A549 (cell line): ENCODE measurements around the gene COL15A1. TPM values are rescaled to one million over a fixed set of nuclear protein-coding genes. Genes with fewer than 3 reads are reported as not detected.

Source experiments
- ATAC-seq, 2 experiments: fragments of 200-7000 bp in 1 of 2; fragments of >200 bp in 1 of 2; cut with Nextera tagmentation in 1 of 2; cut with Tn5 transposase in 1 of 2; 3 replicates each; pipeline versions ENCODE4 v1.8.0 to v1.9.1; 2018 to 2020; ENCODE audit warnings: mild to moderate bottlenecking in 1 of 2, moderate library complexity in 1 of 2
- CTCF ChIA-PET: fragments of 300-600 bp; sonication (Branson Sonifier 250); formaldehyde crosslinking; extraction: SDS; loops from one replicate; lab custom pipeline; 2021; ENCODE audit warnings: antibody characterized with exemption, inconsistent platforms; lab: Yijun Ruan, JAX
- POLR2A ChIA-PET: fragments of 350-600 bp; formaldehyde crosslinking; extraction: SDS; loops from one replicate; lab custom pipeline; 2021; ENCODE audit warnings: antibody characterized with exemption, inconsistent platforms; lab: Yijun Ruan, JAX
- DNase-seq, 2 experiments: peaks; one replicate each; pipeline versions ENCODE4 v3.0.0 to v3.0.0-alpha.2; 2011 to 2016; ENCODE audit warnings: low read depth in 1 of 2, low spot score in 1 of 2
- FAIRE-seq: peaks from 2 replicates; lab custom pipeline; 2011; peaks lifted over from hg19 to GRCh38; lab: Jason Lieb, UNC
- H3K27ac ChIP-seq, 2 experiments: fragments of >200 bp; sonication (Bioruptor Twin); formaldehyde crosslinking; 3 replicates each; pipeline ENCODE4 v1.5.1; 2016 to 2017
- H3K4me1 ChIP-seq: fragments of >200 bp; sonication (Bioruptor Twin); formaldehyde crosslinking; 3 replicates; pipeline ENCODE4 v1.6.1; 2016
- H3K4me2 ChIP-seq: fragments of >200 bp; sonication (Bioruptor Twin); formaldehyde crosslinking; 3 replicates; pipeline ENCODE4 v1.6.1; 2016
- H3K4me3 ChIP-seq: fragments of >200 bp; sonication (Bioruptor Twin); formaldehyde crosslinking; 3 replicates; pipeline ENCODE4 v1.5.1; 2016
- H3K9me3 ChIP-seq: fragments of >200 bp; sonication (Bioruptor Twin); formaldehyde crosslinking; 3 replicates; pipeline ENCODE4 v1.6.1; 2016
- CBX2 ChIP-seq: fragments of 200-600 bp; sonication (generic); IDR thresholded peaks from 2 replicates; pipeline ENCODE4 v1.6.1; 2016; ENCODE audit warnings: low read depth, mild to moderate bottlenecking, borderline replicate concordance
- CBX8 ChIP-seq: fragments of 200-600 bp; sonication (generic); IDR thresholded peaks from 2 replicates; pipeline ENCODE4 v1.6.1; 2016
- CEBPB ChIP-seq, 2 experiments: fragments of >200 bp in 1 of 2; sonication (Bioruptor Twin) in 1 of 2; formaldehyde crosslinking in 1 of 2; IDR thresholded peaks; 2 replicates each; pipeline ENCODE4 v1.6.1; 2012 to 2016
- CHD4 ChIP-seq: fragments of 200-600 bp; sonication (generic); IDR thresholded peaks from 2 replicates; pipeline ENCODE4 v1.6.1; 2016; ENCODE audit warnings: antibody characterized with exemption, mild to moderate bottlenecking, borderline replicate concordance
- EHMT2 ChIP-seq: fragments of 200-600 bp; sonication (generic); IDR thresholded peaks from 2 replicates; pipeline ENCODE4 v1.6.1; 2016; ENCODE audit warnings: antibody characterized with exemption, low read depth, mild to moderate bottlenecking, moderate library complexity
- EP300 ChIP-seq, 2 experiments: fragments of >200 bp; sonication (Bioruptor Twin); formaldehyde crosslinking; IDR thresholded peaks; 2 replicates in 1 of 2; 3 replicates in 1 of 2; pipeline ENCODE4 v1.6.1; 2016 to 2017
- ESRRA ChIP-seq: fragments of 150-350 bp; IDR thresholded peaks from 2 replicates; pipeline ENCODE4 v1.6.1; 2014; ENCODE audit warnings: mild to moderate bottlenecking, low read length, borderline replicate concordance
- GATA3 ChIP-seq: IDR thresholded peaks from 2 replicates; pipeline ENCODE4 v1.6.1; 2012; ENCODE audit warnings: borderline replicate concordance
- HOXB13 ChIP-seq: fragments of 250-450 bp; sonication (Bioruptor Pico); IDR thresholded peaks from 2 replicates; pipeline ENCODE4 v1.5.0; 2020; ENCODE audit warnings: low read depth, mild to moderate bottlenecking, moderate library complexity
- JUN ChIP-seq, 2 experiments: fragments of >200 bp; sonication (Bioruptor Twin); formaldehyde crosslinking; IDR thresholded peaks; 2 replicates in 1 of 2; 3 replicates in 1 of 2; pipeline ENCODE4 v1.6.1; 2016 to 2017
- MAFK ChIP-seq: fragments of 450-650 bp; IDR thresholded peaks from 2 replicates; pipeline ENCODE4 v1.6.1; 2014; ENCODE audit not compliant: partially characterized antibody
- NR3C1 ChIP-seq: fragments of >200 bp; sonication (Bioruptor Twin); formaldehyde crosslinking; IDR thresholded peaks from 3 replicates; pipeline ENCODE4 v1.6.1; 2017
- POLR2A ChIP-seq: IDR thresholded peaks from 2 replicates; pipeline ENCODE4 v1.6.1; 2012; ENCODE audit warnings: mild to moderate bottlenecking, low read length
- POLR2AphosphoS2 ChIP-seq: conservative IDR thresholded peaks from 2 replicates; pipeline ENCODE4 v1.6.1; 2012; ENCODE audit warnings: low read length, improper control_type of control experiment, inconsistent platforms
- RNF2 ChIP-seq: fragments of 200-600 bp; sonication (generic); IDR thresholded peaks from 2 replicates; pipeline ENCODE4 v1.6.1; 2016; ENCODE audit warnings: low read depth, mild to moderate bottlenecking, antibody characterized with exemption, moderate library complexity, borderline replicate concordance
- SMC3 ChIP-seq: fragments of >200 bp; sonication (Bioruptor Twin); formaldehyde crosslinking; IDR thresholded peaks from 3 replicates; pipeline ENCODE4 v1.6.1; 2018; ENCODE audit warnings: inconsistent platforms
- TFCP2L1 ChIP-seq: fragments of 250-450 bp; sonication (Bioruptor Pico); IDR thresholded peaks from 2 replicates; pipeline ENCODE4 v1.5.0; 2021; ENCODE audit warnings: mild to moderate bottlenecking
- ZFP36 ChIP-seq: fragments of 450-650 bp; IDR thresholded peaks from 2 replicates; pipeline ENCODE4 v1.6.1; 2014; ENCODE audit warnings: borderline replicate concordance; ENCODE audit not compliant: partially characterized antibody
- WGBS: methylation state at CpG from one replicate; pipeline ENCODE4 v1.1.6; 2017; ENCODE audit errors: missing lambda C conversion rate; 5-methylcytosine and 5-hydroxymethylcytosine counted together
- polyA plus RNA-seq, 4 experiments: library from polyadenylated mRNA; depleted of rRNA in 3 of 4; stranded (reverse); fragments of >200 nt; fragmentation: RNase III in 1 of 4; extraction: RNeasy Plus Mini Kit Qiagen cat#74134 plus additional on column Dnase treatment in 1 of 4; gene quantifications; 2 replicates in 3 of 4; 3 replicates in 1 of 4; pipeline ENCODE4 v1.2.3, GENCODE V29; 2011 to 2017
- TF ChIP-seq, protein P1 (sequence below): fragments of >200 bp; sonication (Bioruptor Twin); formaldehyde crosslinking; IDR thresholded peaks from 2 replicates; pipeline ENCODE4 v1.6.1; 2016
- TF ChIP-seq, protein P2 (sequence below): IDR thresholded peaks from 2 replicates; pipeline ENCODE4 v1.6.1; 2012
- TF ChIP-seq, protein P3 (sequence below): fragments of 150-350 bp; IDR thresholded peaks from 2 replicates; pipeline ENCODE4 v1.6.1; 2014; ENCODE audit warnings: low read depth, mild to moderate bottlenecking, low read length
- TF ChIP-seq, protein P4 (sequence below): fragments of 200-600 bp; sonication (generic); IDR thresholded peaks from 2 replicates; pipeline ENCODE4 v1.6.1; 2016; ENCODE audit warnings: antibody characterized with exemption, mild to moderate bottlenecking, moderate library complexity
- TF ChIP-seq, protein P5 (sequence below): IDR thresholded peaks from 2 replicates; pipeline ENCODE4 v1.6.1; 2012; ENCODE audit warnings: low read depth, borderline replicate concordance
- TF ChIP-seq, protein P6 (sequence below): fragments of 250-450 bp; sonication (Bioruptor Pico); IDR thresholded peaks from 2 replicates; pipeline ENCODE4 v1.5.0; 2020; ENCODE audit warnings: low read depth, mild to moderate bottlenecking, moderate library complexity

The COL15A1 gene
- polyA plus RNA-seq, 2 of the 4 experiments (the other 2 are of a cell fraction): 0.09 to 0.12 TPM

DNA sequence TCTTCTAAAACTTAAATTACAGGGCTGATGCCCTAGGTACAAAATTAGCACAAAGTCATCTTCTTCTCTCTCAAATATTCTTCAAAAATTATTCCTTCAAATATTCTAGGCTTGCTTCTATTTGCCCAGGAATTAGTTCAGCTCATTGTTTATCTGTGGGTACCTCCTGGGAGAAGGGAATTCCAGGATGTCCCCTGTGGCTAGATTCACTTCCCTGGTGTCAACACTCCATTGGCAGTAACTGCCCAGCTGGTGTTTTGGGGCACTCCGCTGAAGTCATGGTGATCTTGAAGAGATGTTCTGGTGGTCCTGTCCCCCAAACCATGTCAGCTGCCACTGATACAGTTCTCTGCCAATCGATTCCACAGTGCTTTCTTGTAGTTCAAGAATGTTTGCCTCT lies 135.0 kb downstream of the COL15A1 start:
- Histone ChIP-seq H3K4me1 (no peaks in the 10 kb centered on the region), H3K4me2 (no peak overlapping the region), H3K4me3 (no peak overlapping the region), H3K9me3 (no peaks in the 10 kb centered on the region), H3K27ac (no peak overlapping the region)
- TF ChIP-seq NR3C1 (no peak), CEBPB (IDR thresholded peaks at IDR 0.05) (no peak), MAFK (no peak), HOXB13 (CRISPR knock-in tag) (no peak), POLR2AphosphoS2 (no peak), CHD4 (no peak), EP300 (IDR thresholded peaks at IDR 0.05) (no peak)
- TF ChIP-seq, protein P1, sequence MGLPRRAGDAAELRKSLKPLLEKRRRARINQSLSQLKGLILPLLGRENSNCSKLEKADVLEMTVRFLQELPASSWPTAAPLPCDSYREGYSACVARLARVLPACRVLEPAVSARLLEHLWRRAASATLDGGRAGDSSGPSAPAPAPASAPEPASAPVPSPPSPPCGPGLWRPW: no peak
- ChIA-PET CTCF (no interaction called here), POLR2A (no interaction called here)
- ATAC-seq (no peak), DNase-seq (no peak), FAIRE-seq (no peak)
- 35% methylated on average over 2 of the region's 2 CpGs for WGBS

DNA sequence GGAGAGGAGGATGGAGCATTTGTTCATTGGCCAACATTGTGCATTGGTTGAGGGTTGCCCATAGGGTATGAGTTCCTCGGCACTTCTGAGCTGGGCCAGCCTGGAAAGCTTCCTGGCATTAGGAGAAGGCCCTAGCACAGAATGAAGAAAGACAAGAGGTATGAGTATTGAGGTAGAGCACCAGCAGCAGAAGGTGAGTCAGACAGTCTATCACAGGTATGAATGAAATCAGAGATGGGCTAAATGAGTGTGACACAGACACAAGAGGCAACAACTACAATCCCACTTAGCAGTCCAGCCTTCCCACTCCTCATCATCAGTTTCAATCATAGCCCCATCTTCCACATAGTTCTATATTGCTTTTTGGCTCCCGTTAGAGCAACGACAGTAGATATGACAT lies 135.8 kb downstream of the COL15A1 start:
- H3K4me3 ChIP-seq: no peak overlapping the region
- ChIA-PET POLR2A (no interaction called here), CTCF (interaction anchor here (1.1 kb wide), 1 partner anchor 127 kb away, joined by 4 read pairs; no protein-coding TSS in a partner anchor)
- no peak for ATAC-seq
- H3K4me2 ChIP-seq: no peak overlapping the region
- H3K9me3 ChIP-seq: no peaks in the 10 kb centered on the region
- no peak overlapping the region for H3K27ac ChIP-seq
- FAIRE-seq: no peak
- WGBS: 56% methylated on average over 3 of the region's 3 CpGs
- DNase-seq: no peak
- H3K4me1 ChIP-seq: no peaks in the 10 kb centered on the region
- TF ChIP-seq POLR2A (no peak), SMC3 (no peak), ZFP36 (no peak), EHMT2 (no peak), TFCP2L1 (CRISPR knock-in tag) (no peak), ESRRA (no peak), CBX8 (no peak), JUN (IDR thresholded peaks at IDR 0.05) (no peak)
- TF ChIP-seq, protein P2, sequence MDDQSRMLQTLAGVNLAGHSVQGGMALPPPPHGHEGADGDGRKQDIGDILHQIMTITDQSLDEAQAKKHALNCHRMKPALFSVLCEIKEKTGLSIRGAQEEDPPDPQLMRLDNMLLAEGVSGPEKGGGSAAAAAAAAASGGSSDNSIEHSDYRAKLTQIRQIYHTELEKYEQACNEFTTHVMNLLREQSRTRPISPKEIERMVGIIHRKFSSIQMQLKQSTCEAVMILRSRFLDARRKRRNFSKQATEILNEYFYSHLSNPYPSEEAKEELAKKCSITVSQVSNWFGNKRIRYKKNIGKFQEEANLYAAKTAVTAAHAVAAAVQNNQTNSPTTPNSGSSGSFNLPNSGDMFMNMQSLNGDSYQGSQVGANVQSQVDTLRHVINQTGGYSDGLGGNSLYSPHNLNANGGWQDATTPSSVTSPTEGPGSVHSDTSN: no peak

DNA sequence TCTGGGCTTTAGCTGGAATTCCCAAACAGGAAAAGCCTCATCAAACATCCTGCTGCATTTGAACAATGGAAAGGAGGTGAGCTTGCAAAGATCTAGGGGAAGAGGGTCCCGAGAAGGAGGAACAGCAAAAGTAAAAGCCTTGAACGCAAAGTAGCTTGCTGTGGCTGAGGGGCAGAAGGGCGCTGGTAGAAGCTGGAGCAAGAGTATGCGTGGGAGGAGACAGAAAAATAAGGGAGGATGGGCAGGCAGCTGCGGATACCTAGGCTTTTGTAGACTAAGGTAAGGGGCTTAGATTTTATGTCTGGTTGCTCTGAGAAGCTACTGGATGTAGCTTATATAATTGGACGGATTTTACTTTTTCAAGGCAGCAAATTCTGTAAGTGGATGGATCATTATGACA lies 139.3 kb downstream of the COL15A1 start:
- FAIRE-seq (no peak), ATAC-seq (no peak), DNase-seq (no peak)
- ChIA-PET CTCF (interaction anchor here (0.9 to 1.4 kb wide), 2 partner anchors 9 to 1009 kb away, joined by 3 read pairs; no protein-coding TSS in a partner anchor), POLR2A (no interaction called here)
- H3K9me3 ChIP-seq: no peaks in the 10 kb centered on the region
- no peak overlapping the region for H3K4me2 ChIP-seq
- no peak overlapping the region for H3K4me3 ChIP-seq
- 29% methylated on average over 6 of the region's 6 CpGs for WGBS
- H3K4me1 ChIP-seq: no peaks in the 10 kb centered on the region
- TF ChIP-seq CBX2 (no peak), CEBPB (IDR thresholded peaks at IDR 0.05) (no peak), SMC3 (no peak), GATA3 (no peak), TFCP2L1 (CRISPR knock-in tag) (no peak), RNF2 (no peak)
- TF ChIP-seq, protein P2: no peak
- TF ChIP-seq, protein P3, sequence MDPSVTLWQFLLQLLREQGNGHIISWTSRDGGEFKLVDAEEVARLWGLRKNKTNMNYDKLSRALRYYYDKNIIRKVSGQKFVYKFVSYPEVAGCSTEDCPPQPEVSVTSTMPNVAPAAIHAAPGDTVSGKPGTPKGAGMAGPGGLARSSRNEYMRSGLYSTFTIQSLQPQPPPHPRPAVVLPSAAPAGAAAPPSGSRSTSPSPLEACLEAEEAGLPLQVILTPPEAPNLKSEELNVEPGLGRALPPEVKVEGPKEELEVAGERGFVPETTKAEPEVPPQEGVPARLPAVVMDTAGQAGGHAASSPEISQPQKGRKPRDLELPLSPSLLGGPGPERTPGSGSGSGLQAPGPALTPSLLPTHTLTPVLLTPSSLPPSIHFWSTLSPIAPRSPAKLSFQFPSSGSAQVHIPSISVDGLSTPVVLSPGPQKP: no peak
- TF ChIP-seq, protein P4, sequence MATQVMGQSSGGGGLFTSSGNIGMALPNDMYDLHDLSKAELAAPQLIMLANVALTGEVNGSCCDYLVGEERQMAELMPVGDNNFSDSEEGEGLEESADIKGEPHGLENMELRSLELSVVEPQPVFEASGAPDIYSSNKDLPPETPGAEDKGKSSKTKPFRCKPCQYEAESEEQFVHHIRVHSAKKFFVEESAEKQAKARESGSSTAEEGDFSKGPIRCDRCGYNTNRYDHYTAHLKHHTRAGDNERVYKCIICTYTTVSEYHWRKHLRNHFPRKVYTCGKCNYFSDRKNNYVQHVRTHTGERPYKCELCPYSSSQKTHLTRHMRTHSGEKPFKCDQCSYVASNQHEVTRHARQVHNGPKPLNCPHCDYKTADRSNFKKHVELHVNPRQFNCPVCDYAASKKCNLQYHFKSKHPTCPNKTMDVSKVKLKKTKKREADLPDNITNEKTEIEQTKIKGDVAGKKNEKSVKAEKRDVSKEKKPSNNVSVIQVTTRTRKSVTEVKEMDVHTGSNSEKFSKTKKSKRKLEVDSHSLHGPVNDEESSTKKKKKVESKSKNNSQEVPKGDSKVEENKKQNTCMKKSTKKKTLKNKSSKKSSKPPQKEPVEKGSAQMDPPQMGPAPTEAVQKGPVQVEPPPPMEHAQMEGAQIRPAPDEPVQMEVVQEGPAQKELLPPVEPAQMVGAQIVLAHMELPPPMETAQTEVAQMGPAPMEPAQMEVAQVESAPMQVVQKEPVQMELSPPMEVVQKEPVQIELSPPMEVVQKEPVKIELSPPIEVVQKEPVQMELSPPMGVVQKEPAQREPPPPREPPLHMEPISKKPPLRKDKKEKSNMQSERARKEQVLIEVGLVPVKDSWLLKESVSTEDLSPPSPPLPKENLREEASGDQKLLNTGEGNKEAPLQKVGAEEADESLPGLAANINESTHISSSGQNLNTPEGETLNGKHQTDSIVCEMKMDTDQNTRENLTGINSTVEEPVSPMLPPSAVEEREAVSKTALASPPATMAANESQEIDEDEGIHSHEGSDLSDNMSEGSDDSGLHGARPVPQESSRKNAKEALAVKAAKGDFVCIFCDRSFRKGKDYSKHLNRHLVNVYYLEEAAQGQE: no peak
- TF ChIP-seq, protein P5, sequence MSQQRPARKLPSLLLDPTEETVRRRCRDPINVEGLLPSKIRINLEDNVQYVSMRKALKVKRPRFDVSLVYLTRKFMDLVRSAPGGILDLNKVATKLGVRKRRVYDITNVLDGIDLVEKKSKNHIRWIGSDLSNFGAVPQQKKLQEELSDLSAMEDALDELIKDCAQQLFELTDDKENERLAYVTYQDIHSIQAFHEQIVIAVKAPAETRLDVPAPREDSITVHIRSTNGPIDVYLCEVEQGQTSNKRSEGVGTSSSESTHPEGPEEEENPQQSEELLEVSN: no peak
- TF ChIP-seq, protein P6, sequence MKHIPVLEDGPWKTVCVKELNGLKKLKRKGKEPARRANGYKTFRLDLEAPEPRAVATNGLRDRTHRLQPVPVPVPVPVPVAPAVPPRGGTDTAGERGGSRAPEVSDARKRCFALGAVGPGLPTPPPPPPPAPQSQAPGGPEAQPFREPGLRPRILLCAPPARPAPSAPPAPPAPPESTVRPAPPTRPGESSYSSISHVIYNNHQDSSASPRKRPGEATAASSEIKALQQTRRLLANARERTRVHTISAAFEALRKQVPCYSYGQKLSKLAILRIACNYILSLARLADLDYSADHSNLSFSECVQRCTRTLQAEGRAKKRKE (CRISPR knock-in tag): no peak
- no peak overlapping the region for H3K27ac ChIP-seq
